ENCODE data around the gene IQCN.
A peak's percentile ranks its signal among the peaks of the same experiment; 100 is the strongest.

The IQCN gene

GRCh38 chr19:18304458-18305310 lies 30.4 kb upstream of the IQCN start:
- no peak overlapping the region for H3K4me3 ChIP-seq (ENCODE audit: low read length)
- peak; percentile 55 for DNase-seq (ENCODE audit: low read depth)
- TF ChIP-seq, protein P1, sequence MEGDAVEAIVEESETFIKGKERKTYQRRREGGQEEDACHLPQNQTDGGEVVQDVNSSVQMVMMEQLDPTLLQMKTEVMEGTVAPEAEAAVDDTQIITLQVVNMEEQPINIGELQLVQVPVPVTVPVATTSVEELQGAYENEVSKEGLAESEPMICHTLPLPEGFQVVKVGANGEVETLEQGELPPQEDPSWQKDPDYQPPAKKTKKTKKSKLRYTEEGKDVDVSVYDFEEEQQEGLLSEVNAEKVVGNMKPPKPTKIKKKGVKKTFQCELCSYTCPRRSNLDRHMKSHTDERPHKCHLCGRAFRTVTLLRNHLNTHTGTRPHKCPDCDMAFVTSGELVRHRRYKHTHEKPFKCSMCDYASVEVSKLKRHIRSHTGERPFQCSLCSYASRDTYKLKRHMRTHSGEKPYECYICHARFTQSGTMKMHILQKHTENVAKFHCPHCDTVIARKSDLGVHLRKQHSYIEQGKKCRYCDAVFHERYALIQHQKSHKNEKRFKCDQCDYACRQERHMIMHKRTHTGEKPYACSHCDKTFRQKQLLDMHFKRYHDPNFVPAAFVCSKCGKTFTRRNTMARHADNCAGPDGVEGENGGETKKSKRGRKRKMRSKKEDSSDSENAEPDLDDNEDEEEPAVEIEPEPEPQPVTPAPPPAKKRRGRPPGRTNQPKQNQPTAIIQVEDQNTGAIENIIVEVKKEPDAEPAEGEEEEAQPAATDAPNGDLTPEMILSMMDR (IDR thresholded peaks at IDR 0.05; ENCODE audit: insufficient read depth, low read depth, low read length, missing control alignments): no peak

GRCh38 chr19:18304208-18304457 lies 29.9 kb upstream of the IQCN start:
- no peak for DNase-seq (ENCODE audit: low read depth)
- TF ChIP-seq, protein P1 (IDR thresholded peaks at IDR 0.05; ENCODE audit: insufficient read depth, low read depth, low read length, missing control alignments): no peak
- H3K4me3 ChIP-seq (ENCODE audit: low read length): no peak overlapping the region

DNA sequence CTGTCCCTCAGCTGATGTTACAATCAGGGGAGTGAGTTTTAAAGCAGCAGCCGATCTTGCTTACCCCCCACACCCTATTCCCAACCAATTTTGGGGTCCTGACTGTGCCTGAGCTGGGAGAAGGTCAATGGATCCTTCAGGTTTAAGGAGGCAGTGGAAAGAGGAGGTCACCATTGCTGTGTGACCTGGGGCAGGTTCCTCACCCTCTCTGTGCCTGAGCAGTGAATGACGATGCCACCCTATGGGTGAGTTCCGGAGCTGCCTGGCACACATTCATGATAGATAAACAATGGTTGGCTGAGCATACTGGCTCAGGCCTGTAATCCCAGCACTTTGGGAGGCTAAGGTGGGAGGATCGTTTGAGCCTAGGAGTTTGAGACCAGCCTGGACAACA lies 27.5 kb upstream of the IQCN start:
- no peak for DNase-seq (ENCODE audit: low read depth)
- TF ChIP-seq, protein P1 (IDR thresholded peaks at IDR 0.05; ENCODE audit: insufficient read depth, low read depth, low read length, missing control alignments): no peak
- H3K4me3 ChIP-seq (ENCODE audit: low read length): no peak overlapping the region

GRCh38 chr19:18300930-18301717 lies 26.9 kb upstream of the IQCN start:
- no peak overlapping the region for H3K4me3 ChIP-seq (ENCODE audit: low read length)
- DNase-seq (ENCODE audit: low read depth): peak; percentile 40
- TF ChIP-seq, protein P1 (IDR thresholded peaks at IDR 0.05; ENCODE audit: insufficient read depth, low read depth, low read length, missing control alignments): no peak

GRCh38 chr19:18299654-18300053 lies 25.4 kb upstream of the IQCN start:
- H3K4me3 ChIP-seq (ENCODE audit: low read length): no peak overlapping the region
- DNase-seq (ENCODE audit: low read depth): no peak
- TF ChIP-seq, protein P1 (IDR thresholded peaks at IDR 0.05; ENCODE audit: insufficient read depth, low read depth, low read length, missing control alignments): no peak

GRCh38 chr19:18298601-18299000 lies 24.3 kb upstream of the IQCN start:
- TF ChIP-seq, protein P1 (IDR thresholded peaks at IDR 0.05; ENCODE audit: insufficient read depth, low read depth, low read length, missing control alignments): no peak
- no peak for DNase-seq (ENCODE audit: low read depth)
- H3K4me3 ChIP-seq (ENCODE audit: low read length): no peak overlapping the region

Data from epithelial cell of esophagus (primary cell).